NCI-H1417 (cell line): ENCODE measurements around the gene UBAC2.

Experiments used
- DNase-seq, 3 experiments: peaks; one replicate each; lab custom pipeline; 2025; lab: John Stamatoyannopoulos, UW

Gene UBAC2

DNA sequence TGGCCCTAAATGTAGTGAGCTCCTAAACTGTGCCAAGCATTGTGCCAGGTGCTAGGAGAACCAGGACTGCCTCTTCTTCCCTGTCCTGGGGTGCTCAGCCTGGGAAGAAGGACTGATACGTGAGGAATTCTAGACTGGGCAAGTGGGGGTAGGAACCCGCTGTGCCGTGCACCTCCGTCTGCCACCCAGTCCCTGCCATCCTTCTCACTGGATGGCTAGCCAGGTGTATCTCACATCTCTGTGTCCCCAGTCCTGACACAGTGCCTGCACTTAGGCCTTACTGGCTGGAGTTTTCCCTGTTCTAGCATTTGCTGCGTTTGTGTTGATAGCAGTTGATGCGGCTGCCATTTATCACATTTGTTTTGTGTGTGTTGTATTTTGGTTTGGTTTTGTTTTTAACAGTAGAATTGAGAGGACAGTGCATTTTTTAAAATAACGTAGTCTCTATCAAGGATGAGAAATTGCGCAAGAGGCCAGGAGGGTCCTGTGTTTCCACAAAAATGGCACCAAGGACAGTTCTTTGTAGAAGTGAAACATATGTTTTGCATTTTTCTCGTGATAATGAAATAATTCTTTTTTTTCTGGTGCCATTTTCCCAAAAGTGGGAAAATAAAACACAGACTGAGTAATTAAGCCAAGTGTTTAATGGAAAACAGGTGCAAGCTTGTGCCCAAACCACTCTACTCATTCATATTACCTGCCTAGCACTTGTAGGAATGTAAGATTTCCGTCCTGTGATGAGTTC is 111.3 kb downstream of the UBAC2 start:
- DNase-seq = no peak

DNA sequence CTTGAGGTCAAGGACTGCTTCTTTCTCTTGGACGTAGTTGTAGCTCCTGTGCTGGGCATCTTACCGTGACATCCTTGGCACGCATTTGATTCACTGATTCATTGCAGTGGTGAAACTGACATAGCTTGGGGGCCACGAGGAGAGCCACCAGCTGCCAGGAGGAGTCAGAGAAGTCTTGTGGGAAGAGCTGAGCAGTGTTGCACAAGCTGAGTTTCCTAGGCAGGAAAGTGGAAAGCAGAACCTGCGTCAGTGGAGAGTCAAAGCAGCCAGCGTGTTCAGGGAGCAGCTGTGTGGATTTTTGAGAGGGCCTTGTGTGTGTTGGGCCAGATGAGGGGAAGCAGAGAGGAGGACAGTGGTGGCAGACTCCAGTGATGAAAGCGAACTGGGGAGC is 111.8 kb downstream of the UBAC2 start:
- DNase-seq = no peak

DNA sequence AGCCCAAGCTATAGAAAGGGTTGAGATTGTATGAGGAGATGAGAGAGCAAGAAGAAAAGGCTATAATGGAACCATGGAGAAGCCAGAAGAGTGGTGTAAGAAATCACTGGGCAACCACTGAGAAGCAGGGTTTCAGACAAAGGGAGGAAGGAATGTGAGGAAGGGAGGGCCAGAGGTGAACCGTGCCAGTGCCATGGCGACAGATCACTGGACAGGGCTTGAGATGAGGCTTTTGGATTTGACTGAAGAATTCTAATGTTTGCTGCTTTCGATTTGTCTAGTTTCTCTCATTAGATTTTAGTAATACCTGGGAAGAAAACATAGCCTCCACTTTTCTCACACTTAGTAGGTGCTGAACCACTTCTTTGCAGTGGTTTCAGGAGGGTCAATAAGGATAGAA is 112.8 kb downstream of the UBAC2 start:
- peak in 1 of 3 experiments; percentile 53 for DNase-seq

DNA sequence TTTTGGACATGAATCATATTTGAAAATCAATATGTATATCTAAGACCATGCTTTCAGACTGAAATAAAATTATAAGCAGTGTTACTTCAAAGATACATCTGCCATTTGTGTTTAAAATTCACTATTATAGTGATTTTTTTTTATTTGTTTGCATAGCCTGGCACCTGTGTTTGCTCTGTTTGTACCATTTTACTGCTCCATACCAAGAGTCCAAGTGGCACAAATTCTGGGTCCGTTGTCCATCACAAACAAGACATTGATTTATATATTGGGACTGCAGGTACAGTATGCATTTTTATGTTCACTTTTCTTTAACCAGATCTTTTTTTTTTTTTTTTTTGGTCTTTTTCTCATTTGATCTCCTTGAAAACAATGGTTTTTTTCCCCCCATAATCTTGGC is 113.3 kb downstream of the UBAC2 start:
- DNase-seq = peak in 1 of 3 experiments; percentile 48

DNA sequence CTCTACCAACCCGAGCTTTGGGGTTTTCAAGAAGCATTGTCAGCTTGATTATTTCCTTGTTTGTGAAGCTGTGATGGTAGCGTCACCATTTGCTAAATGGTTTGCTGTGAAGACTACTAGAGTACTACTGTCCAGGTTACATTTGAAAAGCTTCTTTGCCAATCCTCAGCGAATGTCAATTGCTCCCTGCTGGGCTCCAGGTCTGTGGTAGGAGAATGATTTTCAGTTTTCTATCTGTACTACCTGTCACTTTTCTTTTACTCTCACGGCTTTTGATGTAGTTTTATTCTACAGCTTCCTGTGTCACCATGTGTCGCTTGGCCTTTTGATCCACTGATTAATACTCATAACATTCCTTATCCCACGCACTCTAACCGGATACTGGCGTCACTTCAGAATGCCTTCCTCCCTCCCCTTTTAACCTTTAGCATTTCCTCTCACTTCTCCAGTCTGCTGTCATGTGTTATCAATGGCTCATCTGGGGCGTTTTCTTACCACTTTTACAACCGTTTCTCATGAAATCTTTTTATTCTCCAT is 114.1 kb downstream of the UBAC2 start:
- DNase-seq = no peak

DNA sequence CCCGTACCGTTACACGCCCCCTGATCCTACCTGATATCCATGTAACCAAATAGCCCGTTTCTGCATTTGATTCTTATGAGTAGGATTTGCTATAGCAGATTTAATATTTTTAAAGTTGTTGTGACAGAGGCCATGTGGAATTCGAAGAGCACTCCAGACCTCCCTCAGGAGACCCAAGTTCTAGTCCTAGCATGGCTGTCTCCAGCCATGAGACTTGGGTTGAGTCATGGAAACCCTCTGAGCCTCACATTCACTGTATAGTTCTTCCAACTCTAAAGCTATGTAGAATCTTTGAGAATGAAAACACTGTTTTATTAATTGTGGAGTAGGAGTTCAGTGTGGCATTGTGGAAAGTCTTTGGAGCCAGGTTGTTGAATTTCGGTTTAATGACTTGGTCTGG is 114.5 kb downstream of the UBAC2 start:
- no peak for DNase-seq

DNA sequence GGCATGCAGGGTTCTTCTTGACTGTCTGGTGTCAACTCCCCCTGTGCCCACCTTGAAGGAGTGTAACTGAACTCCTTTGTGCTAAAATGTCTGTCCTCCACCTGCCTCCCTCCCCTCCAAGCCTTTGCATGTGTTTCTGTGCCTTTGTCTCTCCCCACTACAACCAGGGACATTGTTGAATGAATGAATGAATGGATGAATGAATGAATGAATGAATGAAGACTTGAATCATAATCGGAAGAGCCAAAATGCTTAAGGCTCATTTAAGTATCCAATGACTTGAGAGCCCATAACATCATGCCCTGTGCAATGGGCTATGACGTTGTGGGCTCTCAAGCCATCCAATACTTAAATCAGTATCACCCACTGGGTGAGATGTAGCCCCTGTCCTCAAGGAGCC is 115.6 kb downstream of the UBAC2 start:
- DNase-seq = peak in 1 of 3 experiments; percentile 68

DNA sequence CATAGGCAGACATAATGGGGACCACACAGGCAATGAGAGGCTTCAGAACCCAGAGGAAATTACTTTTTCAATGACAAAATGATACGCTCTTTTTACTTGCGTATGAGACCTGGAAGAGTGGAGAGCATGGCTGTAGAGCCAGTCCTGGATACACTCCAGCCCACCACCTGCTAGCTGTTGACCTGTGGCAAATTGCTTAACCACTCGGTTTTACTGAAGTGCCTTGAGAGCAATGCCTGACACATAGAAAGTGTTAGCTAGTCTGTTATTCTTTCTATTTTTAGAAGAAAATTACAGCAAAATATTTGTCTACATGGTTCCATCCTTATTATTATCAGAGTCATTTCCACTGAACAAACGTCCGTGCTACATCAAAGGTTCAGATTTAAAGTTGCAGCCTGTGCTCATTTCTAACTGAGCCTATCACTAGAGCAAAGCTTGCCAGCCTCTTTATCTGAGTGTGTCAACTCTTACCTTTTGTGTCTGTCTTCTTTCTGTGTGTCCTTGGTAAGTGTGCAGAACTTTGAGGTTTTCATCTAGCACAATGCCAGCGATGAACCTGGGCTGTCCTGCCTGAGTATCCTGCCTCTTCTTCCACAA is 116.1 kb downstream of the UBAC2 start:
- DNase-seq = peak; percentile 66 to 87 (median 79)

DNA sequence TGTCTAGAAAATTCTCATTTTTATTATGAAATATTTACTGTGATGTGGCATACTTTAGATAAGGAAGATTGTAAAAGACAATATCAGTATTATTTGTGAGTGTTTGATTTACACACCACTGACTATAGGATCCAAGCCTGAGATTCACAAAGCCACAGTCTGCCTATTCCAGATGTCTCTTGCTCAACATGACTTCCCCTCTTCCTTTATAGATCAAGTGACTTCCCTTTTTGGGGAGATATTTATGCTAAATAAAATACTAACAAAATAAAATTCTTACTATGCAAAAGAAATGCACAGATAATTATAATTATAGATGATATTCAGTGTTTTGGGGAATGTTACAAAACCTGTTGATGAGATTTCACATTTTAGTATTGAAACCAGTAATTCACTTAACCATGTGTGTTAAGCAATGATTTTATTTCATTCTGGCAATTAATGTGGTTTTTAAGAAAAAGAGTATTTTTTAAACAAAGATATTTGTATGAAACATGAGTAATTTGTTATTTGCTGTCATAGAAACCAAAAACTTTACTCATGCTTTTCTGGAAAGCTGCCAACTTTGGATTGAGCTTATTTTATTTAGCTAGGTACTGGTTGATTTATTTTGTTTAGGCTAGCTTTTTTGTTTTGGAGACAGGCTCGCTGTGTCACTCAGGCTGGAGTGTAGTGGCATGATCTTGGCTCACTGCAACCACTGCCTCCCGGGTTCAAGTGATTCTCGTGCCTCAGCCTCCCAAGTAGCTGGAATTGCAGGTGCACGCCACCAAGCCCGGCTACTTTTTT is 120.2 kb downstream of the UBAC2 start:
- DNase-seq = peak in 1 of 3 experiments; percentile 31

DNA sequence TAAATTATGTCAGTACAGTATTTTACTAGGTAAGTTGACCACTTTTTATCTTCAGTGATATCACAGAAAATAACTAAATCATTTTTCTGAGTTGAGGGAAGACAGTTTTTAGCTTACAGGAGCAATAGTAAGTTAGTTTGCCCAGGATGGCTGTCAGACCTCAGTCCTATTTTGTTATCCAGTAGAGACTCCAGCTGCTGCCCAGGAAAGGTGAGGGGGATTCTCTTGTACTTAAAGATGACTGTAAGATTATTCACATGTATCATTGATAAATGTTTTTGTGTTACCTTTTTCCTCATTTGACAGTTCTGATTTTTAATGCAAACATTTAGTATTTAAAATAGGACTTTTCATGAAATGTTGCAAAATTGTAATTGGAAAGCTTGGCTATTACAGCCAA is 121.1 kb downstream of the UBAC2 start:
- DNase-seq = no peak

DNA sequence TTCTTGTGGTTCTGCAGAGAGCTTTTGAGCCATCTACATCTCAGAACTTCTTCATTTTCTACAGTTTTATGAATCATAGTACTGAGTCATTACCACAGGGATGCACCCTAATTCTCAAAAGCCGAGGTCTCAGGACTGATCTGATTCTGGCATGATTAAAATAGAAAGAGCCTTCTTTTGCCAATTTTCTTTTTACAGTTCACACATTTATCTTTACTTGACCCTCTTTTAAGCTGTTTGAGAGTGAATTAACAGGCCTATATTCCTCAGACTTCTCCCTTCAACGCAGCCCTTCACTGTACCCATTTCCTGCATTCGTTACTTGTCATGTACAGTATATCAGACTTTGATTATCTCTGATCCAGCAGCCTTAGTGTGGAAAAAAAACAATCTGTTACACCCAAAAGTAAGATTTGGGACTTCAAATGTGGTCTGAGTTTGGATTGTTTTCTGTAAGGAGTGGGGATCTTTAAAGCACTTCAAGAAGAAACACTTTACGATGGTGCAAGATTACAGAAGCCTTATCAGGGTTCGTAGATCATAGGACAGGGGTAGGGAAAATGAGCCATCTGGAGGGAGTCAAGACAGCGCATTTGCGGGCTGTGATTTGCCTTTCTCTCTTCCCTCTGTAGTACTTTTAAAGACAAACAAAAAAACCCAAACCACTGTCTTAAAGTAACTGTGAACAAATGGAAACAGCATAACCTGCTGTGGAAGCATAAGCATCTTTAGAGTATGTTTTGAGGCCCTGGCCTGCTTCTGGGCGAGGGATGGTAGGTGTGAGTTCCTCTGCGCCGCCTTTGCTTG is 121.8 kb downstream of the UBAC2 start:
- no peak for DNase-seq

DNA sequence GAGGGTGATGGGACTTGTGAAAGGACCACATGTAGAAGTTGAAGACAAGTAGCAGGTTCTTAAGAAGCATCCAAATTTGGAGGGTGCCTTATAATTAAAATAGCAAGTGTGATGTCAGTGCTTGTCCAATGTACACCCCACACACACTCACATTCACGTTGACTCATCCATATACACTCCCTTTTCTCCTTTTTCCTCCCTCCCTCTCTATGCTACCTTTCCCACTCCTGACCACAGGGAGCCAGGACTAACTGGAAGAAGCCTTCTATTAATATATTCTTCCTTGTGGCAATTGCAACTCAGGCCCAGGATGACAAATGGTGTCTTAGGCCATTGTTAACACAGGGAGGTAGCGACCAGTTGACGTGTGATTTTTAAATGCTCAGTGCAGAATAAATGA is 122.8 kb downstream of the UBAC2 start:
- DNase-seq = no peak

DNA sequence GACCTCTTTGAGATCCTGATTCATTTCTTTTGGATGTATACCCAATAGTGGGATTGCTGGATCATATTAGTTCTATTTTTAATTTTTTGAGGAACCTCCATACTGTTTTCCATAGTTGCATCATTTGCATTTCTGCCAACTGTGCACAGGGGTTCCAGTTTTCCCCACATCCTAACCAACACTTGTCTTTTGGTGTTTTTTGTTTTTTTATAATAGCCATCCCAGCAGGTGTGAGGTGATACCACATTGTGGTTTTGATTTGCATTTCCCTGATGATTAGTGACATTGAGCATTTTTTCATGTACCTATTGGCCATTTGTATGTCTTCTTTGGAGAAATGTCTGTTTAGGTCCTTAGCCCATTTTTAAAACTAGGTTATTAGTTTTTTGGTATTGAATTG is 125.4 kb downstream of the UBAC2 start:
- DNase-seq = no peak

DNA sequence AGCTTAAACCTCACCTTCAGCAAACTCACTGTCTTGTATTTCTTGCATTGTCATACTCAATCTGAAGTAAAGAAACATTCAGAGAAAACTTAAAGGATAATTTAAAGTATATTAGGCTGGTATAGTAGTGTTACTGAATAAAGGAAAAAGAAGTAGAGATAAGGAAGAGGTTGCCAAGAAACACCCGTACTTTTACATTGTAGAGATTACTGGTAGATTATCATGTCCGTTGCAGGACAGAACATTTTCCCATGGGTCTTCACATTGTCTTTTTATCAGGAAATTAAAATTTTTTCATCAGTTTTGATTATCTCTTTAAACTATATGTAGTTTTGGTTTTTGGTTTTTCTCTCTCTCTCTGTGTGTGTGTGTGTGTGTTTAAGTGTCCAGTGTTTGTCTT is 126.5 kb downstream of the UBAC2 start:
- no peak for DNase-seq

DNA sequence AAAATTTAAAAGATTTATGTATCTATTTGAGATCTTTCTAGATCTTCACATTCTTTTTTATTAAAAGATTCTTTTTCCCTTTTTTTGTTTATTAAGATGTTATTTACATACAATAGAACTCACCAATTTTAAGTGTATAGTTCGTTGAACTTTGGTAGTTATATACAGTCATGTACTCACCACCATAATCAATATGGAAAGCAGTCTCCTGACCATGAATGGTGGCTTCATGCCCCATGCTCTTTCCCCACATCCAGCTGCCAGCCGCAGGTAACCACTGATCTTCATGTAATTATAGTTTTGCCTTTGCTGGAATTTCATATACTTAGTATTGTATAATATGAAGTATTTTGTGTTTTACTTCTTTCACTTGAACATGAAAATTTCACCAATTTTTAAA is 127.1 kb downstream of the UBAC2 start:
- DNase-seq = no peak

DNA sequence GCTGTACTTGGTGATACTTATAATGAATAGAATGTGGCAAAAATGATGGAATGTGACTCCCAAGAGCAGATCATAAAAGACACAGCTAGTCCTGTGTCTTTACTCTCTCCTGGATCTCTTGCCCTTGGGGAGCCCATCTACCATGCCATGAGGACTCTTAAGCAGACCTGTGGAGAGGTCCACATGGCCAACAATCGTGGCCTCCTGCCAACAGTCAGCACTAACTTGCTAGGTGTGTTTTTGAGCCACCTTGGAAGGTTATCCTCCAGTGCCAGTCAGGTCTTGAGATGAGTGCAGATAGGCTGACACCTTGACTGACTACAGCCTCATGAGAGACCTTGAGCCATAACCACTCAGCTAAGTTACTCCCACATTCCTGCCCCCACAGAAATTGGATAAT is 128.8 kb downstream of the UBAC2 start:
- no peak for DNase-seq

DNA sequence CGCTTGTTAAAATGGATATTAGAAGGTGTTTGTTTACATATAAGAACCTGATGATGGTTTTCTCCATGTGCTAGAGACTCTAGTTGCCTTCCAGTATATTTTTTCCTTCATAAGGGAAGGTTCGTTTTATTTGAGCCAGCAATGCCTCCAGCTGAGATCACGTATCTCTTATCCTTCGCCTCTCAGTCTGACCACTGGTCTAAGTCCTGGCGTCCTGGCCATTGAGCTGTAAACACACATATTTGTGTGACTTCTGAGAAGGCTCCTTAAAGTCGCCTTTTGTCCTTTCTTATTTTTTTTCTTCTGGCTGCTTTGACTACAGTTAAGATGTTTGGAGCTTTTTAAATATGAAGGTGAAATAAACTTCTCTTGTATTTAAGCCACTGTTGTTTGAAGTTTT is 130.3 kb downstream of the UBAC2 start:
- no peak for DNase-seq

DNA sequence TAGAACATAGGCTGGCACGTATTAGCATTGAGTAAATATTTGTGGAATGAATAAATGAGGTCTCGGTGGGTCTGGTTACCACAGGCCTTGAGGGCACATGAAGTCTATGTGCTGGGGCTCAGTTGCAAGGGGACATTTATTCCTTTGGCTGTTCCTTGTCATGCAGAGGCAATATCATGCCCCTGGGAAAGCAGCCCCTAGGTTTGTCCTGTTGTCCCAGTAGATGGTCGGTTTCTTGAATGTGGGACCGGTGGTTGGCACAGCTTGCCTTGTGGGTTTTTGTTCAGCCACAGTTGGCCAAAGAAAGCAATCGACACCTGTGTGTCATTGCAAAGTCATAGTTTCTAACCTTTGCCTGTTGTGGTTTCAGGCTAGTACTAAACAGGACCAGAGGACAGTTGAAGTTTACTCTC is 131.2 kb downstream of the UBAC2 start:
- no peak for DNase-seq

DNA sequence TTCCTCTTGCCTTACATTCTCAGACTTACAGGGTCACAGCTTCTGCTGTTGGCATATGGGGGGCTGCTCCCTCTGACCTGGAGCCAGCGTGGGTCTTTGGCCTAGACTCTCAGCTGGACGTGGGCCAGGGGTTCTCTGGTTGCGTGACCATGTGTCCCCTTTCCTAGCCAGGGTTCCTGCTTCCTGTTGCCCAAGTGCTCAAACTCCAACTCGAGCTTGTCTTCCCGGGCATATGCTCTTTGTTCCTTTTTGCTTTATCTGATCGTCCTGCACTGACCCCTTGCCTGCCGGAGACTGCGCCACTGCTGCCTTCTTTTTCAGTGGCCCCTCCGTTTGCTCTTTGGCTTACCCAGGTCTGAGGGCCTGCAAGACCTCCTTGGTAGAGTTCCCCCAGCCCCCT is 131.8 kb downstream of the UBAC2 start:
- DNase-seq = no peak

DNA sequence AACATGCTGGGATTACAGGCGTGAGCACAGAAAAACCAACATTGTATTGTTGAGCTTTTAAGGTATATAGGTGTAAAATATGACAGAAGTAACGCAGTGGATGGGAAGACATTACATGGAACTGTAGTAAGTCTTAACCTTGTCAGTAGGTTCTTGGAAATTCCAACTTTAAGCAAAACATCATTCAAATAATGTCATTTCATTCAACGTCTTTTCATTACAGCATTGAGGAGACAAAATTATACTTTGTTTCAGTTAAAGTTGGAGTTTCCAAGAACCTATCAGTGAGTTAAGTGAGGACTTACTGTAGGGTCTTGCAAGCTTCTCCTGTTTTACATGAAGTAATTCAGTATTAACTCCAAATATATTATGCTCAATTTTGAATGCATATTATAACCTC is 133.6 kb downstream of the UBAC2 start:
- no peak for DNase-seq

DNA sequence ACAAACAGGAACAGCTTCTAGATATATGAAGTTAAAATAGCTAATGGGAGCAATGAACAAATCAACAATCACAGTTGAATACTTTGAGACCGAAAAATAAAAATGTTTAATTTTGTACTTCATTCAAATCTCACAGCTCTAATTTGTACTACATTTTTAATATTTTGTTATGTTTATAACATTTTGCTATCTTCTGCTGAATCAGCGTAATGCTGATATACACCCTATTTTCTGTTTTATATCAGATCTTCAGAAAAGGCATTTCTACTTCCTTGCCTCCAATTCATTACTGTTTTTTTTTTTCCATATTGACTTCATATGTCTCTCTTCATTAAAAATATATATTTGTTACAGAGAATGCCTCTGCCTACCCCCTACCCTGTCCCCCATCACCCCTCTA is 134.4 kb downstream of the UBAC2 start:
- no peak for DNase-seq

DNA sequence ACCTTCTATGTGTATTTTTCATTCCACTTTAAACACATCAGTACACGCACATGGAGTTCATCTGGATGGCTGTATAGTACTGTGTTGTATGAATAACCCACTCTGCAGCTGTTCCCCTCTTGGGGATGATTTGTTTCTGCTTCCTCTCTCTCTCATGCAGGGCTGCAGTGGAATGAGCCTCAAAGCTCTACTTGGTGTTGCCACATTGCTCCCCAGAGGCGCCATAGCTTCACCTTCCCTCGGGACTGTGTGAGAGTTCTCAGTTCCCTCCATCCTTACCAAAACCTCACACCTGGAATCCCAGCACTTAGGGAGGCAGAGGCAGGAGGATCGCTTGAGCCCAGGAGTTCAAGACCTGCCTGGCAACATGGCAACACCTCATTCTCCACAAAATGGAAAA is 134.9 kb downstream of the UBAC2 start:
- DNase-seq = no peak
